Measurements from ENCODE around the gene GNB2.
"Not testable (repeated sequence)": the region's sequence is repeated elsewhere in the genome, so short reads cannot be mapped to it uniquely, and the experiment has no call there.

GNB2 gene

DNA sequence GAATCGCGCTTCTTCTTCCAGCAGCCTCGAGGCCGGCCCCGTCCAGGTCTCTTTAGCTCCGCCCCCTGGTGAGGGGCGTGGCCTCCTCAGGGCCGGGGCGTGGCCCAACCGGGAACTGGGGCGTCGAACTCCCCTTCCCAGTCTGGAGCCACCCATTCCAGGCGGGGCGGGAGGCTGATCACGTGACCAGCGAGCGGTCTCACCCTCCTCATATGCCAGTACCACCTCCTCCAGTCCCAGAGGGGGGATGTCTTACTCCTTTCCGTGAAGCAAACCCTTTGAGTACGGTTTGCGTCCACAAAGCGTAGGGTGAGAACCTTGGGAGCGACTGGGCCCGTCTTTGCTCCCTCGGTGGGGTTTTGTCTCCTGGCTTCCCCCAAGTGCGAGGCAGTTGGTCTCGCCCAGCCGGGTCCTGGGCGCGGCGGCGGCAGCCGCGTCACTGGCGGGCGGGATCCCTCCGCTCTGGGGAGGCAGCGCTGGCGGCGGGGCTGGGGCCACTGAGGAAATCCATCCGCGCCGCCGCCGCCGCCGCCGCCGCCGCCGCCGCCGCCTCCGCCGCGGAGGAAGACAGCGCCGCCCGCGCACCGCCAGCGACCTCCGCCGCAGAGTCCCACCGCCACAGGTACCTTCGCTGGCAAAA, at the start of gene GNB2:
Gene GNB2 (plus strand): TSS at position 439 of the 640 bp plus-strand sequence. CDS start 2,526 bp downstream, outside the sequence.
- peak; percentile 99 for DNase-seq (ENCODE audit: low spot score)

DNA sequence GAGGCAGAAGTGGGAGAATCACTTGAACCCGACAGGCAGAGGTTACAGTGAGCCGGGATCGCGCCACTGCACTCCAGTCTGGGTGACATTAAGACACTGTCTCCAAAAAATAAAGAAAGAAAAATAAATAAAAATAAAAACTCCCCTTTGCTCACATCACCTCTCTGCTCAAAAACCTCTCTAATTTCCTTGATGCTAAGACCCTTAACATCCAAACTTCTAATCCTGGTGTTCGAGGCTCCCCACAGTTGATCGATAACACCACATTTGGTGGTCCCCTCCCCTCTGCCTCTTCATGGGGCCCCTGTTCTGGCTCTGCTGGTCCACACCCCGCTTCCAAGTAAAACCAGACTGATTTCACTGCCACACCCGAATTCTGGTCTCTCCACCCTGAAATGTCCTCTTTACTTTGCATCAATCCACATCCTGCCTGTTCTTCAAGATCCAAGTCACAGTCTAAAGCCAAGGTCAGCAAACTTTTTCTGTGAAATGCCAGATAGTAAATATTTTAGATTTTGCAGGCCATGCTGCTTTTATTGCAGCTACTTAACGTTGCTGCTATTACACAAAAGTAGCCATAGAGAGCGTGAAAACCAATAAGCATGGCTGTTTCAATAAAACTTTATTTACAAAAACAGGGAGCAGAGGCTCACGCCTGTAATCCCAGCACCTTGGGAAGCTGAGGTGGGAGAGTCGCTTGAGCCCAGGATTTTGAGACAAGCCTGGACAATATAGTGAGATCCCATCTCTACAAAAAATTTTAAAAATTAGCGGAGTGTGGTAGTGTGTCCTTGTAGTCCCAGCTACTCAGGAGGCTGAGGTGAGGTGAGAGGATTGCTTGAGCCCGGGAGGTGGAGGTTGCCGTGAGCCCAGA, 49.4 kb upstream of the GNB2 start:
- no peak for DNase-seq (ENCODE audit: low spot score)

DNA sequence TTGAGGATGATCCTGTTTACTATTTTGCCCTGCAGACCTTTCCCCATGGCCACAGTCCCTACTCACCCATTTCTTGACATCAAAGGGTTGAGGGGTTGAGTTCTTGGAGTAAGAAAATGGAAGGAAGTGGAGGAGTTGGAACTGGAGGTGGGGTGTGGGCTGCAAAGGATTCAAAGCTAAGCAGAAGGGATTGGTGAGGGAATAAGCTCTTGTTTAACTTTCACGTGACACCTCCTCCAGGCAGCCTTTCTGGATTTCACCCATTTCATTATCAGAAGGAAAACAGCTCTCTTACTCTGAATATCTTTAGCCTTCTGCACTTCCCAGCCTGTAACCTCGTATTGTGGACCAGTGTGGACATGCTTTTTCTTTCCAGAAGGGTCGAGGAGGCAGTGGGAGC, 47.5 kb upstream of the GNB2 start:
- no peak for DNase-seq (ENCODE audit: low spot score)

DNA sequence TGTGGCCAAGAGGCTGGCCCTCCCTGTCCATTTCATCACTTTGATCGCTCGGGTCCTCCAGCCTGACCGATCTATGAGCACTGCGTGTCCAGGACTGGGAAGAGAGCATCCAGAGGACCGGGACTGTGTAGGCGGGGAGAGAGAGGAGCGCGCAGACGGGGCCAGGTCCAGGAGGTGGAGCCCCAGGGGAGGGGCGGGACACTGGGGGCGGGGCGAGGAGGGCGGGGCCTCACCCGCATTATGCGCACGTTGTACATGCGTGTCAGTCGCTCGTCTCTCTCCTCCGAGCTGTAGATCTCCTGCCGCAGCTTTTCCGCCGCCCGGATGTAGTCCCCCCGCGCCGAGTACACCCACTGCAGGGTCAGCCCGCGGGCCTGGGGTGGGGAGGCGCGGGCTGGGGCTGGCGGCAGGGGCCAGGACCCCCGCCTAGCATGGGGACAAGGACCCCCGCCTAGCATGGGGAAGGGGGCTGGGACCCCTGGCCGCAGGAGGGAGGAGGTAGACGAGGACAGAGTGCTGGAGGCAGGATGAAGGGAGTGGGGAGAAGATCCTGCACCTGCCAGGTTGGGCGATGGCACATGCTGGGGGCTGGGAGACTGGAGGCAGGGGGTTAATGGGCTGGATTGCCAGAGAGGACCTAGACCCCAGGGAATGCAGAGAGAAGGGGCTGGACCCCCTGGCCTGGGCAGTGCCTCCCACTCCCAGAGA, 46.9 kb upstream of the GNB2 start:
- DNase-seq (ENCODE audit: low spot score) = peak; percentile 73

DNA sequence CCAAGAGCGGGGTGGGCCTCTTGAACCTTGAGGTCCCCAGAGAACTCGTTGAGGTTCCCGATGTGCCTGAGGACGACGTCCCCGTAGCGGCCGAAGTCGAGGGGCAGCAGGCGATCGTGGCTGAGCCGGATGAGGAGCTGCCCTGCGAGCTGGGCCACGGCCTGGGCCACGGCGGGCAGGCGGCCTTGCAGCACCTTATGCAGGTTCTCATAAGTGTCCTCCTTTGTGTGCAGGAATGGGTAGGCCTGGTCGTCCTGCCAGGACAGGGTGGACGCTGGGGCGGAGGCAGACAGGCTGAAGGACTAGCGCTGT, 46.3 kb upstream of the GNB2 start:
- DNase-seq (ENCODE audit: low spot score) = no peak

DNA sequence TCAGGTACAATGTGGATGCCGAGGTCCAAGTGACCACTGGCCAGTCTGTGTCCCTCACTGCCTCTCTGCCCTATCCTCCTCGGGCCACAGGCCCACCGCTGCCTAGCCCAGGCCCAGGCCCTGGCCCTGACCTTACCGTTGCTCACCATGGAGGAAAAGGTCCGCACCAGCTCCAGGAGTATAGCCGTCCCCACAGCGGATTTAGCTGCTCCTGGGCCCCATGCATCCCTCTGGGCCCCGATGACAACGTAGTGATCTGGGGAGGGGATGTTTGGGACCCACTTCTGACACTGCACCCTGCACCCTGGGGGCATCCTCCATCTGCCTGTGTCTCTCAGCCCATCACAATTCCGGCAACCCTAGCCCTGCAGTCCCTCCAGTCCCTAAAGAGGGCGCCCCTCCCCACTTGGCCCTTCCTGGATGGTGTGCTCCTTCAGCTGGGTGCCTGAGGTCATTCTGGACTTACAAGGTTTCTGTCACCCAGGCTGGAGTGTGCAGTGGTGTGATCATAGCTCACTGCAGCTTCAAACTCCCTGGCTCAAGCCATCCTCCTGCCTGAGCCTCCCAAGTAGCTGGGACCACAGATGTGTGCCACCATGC, 44.3 kb upstream of the GNB2 start:
- DNase-seq (ENCODE audit: low spot score) = no peak

DNA sequence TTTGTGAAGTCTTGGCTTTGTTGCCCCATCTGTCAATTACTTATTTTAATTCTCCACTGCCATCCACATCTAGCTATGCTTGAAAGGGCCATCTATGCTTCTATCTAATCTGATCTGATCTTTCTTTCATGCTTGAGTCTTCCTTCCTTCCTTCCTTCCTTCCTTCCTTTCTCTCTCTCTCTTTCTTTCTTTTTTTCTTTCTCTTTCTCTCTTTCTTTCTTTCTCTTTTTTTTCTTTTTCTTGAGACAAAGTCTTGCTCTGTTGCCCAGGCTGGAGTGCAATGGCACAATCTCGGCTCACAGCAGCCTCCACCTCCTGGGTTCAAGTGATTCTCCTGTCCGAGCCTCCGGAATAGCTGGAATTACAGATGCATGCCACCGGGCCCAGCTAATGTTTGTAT, 43.5 kb upstream of the GNB2 start:
- no peak for DNase-seq (ENCODE audit: low spot score)

DNA sequence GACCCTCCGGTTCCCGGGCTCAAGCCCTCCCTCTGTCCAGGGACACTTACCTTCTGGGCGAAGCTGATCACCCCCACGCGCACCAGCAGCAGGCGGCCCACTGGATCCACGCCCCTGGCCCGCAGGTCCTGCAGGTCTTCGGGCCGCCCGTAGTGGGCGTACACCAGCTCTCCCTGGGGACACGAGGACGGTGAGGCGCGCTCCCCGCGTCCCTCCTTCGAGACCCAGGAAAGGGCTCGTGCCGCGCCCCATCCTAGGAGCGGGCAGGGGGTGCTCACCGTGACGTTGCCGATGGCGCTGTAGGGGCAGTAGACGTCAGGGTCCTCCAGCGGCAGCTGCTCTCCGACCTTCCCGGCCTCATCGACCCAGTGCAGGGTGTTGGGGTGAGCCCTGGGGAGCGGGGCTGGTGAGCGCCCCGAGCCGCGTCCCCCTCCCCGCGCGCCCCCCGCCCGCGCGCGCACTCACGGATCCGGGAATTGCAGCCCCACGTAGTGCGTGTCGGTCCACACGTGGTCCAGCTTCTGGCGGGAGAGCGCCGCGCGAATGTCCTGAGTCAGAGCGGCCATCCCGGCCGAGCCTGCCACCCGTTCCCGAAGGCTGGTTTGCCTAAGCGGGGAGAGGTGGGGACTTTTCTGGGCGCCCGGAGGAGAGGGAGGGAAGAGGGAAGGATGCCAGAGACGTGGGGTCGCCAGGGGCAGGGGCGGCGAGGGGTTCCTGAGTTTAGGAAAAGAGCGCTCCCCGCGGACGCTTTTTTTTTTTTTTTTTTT, 40.4 kb upstream of the GNB2 start:
- no peak for DNase-seq (ENCODE audit: low spot score)

DNA sequence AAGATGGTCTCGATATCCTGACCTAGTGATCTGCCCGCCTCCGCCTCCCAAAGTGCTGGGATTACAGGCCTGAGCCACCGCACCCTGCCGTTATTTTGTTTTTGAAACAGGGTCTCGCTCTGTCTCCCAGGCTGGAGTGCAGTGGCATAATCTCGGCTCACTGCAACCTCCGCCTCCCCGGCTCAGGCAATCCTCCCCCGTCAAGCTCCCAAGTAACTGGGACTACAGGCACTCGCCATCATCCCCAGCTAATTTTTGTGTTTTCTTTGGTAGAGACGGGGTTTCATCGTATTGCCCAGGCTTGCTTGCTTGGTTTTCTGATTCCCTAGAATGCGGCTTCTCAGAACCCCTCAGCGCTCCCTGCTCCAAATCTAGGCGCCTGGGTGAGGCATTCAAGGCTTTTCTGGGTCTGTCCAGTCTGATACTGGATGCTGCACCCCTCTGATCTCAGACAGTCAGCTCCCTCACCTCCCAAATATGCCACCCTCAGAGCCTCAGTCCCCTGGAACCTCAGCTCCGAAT, 33.5 kb upstream of the GNB2 start:
- no peak for DNase-seq (ENCODE audit: low spot score)

DNA sequence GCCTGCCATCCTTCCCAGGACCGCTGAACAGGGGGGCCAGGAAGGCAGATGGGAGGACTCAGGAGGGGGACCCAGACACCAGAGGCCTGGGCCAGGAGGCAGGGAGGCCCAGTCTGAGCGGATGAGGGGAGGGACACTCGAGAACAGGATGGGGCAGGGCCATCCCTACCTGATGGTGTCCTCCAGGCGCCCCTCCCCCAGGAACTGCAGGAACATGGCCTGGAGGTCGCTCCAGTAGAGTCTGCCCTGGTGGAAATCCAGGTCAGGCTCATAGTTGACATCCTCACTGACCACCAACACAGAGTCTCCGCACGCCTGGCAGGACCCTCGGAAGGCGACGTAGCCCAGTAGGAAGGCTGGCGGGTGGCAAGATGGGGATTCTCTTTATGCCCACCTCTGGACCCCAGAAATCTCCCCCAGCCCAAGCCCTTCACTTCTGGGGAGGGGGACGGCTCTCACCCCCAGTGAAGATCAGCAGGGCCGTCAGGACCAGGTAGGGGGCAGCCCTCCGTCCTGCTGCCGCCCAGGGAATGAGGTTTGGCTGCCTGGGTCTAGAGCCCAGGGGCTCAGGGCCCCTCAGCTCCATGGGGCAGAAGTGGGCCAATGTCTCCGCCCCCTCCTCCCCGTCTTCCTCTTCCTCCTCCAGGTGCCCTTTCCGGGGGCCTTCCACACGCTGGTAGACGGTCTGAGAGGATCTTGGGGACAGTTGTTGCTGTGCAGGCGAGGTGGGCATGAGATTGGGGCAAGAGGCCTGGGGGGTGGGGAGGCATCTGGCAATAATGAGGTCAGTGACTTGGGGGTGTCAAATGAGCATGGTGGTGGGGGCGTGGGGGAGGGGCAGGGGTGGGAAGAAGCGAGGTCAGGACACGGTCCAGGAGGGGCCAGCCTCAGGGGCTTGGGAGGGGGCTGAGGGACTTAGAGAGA, 32.8 kb upstream of the GNB2 start:
- DNase-seq (ENCODE audit: low spot score) = no peak

DNA sequence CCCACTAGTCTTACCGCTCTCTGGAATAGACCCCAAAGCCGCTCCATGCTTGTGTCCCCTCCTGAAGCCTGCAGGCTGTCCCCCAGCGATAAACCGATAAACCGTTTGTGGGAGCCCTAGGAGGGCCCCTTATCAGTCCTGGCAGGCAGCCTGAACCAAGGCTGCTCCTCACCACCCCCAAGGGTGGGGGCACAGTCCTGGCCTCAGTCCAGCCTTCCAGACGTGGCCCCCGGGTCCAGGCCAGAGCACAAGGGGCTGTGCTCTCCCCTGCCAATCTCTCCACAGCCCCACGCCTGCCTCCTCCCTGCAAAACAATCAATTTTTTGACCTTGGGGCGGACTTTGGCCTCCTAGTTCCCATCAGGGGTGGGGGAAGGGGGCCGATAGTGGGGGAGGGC, 32.1 kb upstream of the GNB2 start, which contains the start of gene TFR2:
Gene TFR2 (minus strand): TSS at position 90 of the 397 bp plus-strand sequence. CDS start 43 bp downstream, at position 47.
- no peak for DNase-seq (ENCODE audit: low spot score)

DNA sequence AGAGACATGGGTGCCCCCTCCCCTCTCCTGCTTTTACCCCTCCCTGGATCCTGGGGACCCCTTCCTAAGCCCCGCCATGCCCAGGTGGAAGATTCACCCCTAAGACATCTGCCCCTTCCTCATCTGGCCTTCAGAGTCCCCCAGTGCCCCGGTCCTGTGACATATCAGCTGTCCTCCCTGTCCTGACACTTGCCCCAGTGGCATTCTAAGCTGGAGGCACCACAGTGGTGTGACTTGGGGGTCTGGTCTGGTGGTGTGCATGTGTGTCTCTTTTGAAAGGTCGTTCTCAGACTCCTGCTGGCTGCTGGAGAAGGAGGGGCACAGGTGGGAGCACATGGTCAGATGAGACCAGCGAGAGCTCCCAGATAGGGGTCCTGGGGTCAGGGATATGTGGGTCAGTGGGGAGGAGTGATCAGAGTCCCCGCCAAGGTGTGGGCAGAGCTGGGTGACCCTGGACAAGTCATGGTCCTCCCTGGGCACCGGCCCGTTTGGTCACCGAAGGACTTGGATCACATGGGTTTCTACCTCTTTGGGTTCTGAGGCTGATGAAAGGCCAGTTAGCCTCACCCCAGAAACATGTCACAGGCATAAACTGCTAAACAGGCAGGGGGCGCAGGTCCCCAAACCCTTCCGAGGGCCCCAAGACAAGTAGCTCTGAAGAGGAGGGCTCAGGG, 31.5 kb upstream of the GNB2 start:
- no peak for DNase-seq (ENCODE audit: low spot score)

DNA sequence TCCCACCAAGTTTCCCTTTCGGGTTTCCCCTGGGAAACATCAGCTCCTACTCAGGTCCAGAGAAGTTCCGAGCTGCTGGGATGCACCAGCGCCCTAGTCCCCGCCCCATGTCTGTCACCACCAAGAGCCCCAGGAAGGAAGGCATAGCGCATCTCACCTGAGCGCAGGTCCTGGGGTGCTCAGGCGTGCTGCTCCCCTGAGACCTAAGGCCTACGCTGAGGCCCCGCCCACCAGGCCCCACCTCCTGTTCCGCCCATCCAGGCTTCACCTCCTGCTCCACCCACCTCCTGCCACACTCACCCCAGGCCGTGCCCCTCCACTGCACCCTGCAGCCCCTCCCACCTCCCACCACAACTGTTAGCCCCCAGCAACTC, 31.0 kb upstream of the GNB2 start:
- DNase-seq (ENCODE audit: low spot score) = no peak

DNA sequence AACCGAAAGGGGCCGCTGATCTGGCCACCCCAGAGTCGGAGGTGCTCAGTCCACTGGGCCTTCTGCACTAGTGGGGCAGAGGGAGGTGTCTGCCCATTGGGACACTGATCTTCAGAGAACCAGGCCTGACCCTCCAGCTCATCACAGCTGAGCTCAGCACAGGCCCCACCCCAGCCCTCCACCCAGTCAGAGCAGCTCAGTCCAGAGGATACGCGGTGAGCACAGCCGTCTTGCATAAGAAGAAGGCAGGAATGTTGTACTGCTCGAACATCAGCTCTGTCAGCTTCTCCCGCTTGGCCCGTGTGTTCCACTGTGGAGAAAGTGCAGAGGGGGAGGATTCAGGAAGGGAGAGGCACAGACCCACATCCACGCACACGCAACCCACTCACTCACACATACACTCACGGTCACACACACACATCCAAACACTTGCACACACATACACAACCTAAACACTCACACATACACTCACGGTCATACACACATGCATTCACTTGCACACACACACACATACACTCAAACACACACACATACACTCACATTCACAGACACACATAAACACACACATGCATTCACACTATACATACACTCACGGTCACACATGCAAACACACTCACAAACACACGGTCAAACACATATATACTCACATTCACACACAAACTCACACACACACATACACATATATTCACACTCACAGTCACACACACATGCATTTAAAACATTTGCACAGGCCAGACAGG, 23.5 kb upstream of the GNB2 start:
- DNase-seq (ENCODE audit: low spot score) = no peak

DNA sequence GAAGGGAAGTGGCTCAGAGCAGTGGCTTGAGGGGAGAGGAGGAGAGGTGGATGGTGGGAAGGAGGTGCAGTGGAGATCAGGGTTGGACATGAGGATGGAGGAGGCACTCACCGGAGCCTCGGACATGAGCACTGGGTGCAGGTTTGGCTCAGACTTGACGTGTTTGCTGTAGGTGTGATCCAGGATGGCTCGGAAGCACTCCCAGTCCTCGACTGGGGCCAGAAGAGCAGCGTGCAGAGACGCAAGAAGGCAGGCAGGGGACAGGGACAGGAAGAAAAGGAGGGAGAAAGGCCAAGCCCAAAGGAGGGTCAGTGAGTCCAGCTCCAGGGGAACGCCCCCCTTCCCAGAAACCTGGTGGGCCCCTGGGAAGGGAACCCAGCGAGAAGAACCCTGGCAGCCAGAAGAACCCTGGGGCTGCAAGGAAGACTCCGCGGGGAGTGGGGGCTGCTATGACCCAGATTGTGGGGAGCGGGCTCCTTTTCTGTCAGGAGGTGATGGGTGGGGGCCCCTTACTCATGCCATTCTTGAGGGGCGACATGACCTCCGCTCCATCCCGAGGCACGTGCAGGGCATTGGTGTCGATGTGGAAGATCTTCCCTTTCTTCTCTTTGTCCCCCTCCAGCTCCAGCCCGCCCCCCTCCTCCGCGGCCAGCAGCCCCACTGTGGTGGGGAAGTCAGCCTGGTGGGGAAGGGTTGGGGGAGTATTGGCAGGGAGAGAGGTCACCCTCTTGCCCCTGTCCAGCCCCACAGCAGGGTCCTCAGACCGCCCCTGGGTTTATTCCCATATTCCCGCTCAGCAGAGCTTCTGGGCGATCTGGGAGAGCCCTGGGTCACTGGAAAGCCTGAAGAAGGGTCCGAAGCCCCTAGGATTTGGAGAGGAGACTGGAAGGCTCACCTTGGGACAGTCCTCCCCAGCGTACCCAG, 18.4 kb upstream of the GNB2 start:
- no peak for DNase-seq (ENCODE audit: low spot score)

DNA sequence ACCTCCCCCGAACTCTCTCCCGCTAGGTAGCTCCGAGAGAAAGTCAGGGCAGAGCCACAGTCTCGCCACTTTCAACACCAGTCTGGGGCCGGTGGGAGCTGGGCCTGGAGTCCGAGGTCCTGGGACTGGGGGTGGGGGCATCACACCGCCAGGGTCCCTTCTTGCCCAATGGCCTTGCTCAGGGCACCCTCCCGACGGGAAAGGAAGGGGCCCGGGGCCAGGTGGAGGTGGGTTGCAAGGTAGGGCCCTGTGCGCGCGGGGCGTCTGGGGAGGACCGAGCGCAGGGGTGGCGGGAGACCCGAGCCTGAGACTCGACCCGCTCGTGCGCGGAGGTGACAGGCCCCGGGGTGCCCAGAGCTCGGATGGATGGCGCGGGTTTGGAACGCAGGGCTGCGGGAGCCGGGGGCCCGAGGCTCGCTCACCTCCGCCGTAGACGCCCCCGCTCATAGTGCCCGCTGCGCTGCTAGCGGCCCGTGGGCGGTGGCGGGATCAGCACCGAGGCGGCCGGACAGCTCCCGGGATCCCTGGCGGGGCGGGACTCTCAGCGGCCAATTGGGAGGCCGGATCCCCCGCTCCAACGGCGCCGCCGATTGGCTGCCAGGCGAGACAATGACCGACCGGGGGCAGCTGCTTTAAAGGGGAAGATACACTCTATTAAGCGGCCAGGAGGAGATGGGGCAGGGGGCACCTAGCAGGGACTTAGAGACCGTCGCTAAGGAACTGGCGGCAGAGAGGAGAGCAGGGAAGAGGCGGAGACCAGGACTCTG, 17.4 kb upstream of the GNB2 start, which contains the start of gene ACTL6B:
Gene ACTL6B (minus strand): TSS at position 541 of the 767 bp plus-strand sequence. CDS start 94 bp downstream, at position 447.
- peak; percentile 73 for DNase-seq (ENCODE audit: low spot score)

DNA sequence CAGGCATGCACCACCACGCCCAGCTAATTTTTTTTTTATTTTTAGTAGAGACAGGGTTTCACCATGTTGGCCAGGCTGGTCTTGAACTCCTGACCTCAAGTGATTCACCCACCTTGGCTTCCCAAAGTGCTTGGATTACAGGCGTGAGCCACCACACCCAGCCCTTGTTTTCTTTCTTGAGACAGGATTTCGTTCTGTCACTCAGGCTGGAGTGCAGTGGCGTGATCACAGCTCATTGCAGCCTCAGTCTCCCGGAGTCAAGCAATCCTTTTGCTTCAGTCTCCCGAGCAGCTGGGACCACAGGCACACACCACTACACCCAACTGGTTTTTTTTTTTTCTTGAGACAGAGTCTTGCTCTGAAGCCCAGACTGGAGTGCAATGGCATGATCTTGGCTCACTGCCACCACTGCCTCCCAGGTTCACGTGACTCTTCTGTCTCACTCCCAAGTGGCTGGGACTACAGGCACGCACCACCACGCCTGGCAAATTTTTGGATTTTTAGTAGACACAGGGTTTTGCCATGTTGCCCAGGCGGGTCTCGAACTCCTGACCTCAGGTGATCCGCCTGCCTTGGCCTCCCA, 11.3 kb upstream of the GNB2 start:
- DNase-seq (ENCODE audit: low spot score) = not testable (repeated sequence)

All from Ammon's horn (tissue), 1 donor.